Erythroblast (primary cell): ENCODE data around the gene PLA2G12A.

Experiments used
- GATA1 ChIP-seq: IDR thresholded peaks from 2 replicates; pipeline ENCODE4 v1.6.1; 2011; ENCODE audit warnings: low read depth, mild to moderate bottlenecking, control low read depth, low read length, moderate library complexity
- POLR2A ChIP-seq: IDR thresholded peaks from 2 replicates; pipeline ENCODE4 v1.6.1; 2011; ENCODE audit warnings: mild to moderate bottlenecking, low read length

- TF ChIP-seq GATA1 (no peak), POLR2A (no peak)
Observed at GRCh38 chr4:109733728-109734127, 3.9 kb upstream of the PLA2G12A start.
